GM12801 (cell line): ENCODE results near the gene ASPRV1.

Source experiments
- CTCF ChIP-seq: IDR thresholded peaks from one replicate; pipeline ENCODE4 v1.5.1; 2011; ENCODE audit warnings: control low read depth; ENCODE audit not compliant: insufficient read length; ENCODE audit errors: extremely low read depth

The ASPRV1 gene

GRCh38 chr2:69993708-69994107 is 32.3 kb upstream of the ASPRV1 start:
- TF ChIP-seq CTCF: no peak

DNA sequence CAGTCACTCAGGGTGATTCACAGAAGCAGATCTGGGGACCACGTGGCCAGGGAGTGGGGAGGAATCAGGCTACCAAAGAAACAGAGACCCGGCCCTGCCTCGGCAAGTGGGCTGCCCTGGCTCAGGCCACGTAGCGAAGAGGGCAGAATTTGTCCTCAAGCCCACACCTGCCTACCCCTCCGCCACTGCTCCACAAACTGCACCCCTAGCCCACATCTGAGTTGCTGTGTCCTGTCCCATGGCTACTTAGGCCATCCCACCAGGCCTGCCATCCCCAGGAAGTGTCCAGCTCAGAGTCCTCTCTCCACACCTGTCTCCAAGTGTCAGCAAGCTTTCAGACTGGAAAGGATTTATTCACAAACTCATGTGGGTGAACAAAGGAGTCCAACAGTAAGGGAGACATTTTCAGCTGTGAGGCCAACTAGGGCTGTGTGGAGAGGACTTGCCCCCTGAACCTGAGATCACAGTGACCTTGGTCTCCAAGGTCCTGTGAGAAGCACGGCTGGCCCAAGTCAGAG is 31.7 kb upstream of the ASPRV1 start:
- no peak for TF ChIP-seq CTCF

DNA sequence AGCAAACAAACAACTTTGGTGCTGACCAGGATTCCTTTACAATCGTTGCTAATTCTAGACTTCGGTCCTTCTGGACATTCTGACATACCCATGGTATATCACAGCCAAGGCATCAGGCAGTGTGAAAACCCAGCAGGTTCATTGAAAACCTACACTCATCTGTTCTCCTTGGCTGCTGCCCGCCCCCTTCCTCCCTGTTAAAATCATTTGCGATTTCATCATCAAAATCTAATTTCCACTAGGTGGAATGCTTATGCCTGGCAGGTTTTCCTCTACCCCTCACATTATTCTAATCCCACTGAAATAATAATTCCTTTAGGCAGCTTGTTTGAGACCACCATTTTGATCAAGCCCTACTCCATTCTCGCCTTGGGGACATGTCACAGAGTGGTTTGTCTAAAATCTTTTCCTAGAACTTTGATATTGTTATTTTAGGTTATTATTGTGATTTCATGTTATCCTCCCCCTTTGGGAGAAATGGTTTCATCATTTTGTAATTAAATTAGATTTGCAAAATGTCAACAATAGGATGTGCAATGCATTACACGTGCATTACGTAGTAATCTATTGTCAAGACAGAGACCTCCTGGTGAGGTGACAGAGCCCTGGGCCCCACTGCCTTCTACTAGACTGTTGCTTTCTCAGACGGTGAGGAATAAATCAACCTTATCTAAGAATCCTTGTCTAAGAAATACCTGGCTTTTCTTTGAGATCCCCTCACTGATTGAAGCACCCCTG is 31.0 kb upstream of the ASPRV1 start:
- TF ChIP-seq CTCF: no peak

GRCh38 chr2:69989441-69990105 is 28.1 kb upstream of the ASPRV1 start:
- no peak for TF ChIP-seq CTCF

DNA sequence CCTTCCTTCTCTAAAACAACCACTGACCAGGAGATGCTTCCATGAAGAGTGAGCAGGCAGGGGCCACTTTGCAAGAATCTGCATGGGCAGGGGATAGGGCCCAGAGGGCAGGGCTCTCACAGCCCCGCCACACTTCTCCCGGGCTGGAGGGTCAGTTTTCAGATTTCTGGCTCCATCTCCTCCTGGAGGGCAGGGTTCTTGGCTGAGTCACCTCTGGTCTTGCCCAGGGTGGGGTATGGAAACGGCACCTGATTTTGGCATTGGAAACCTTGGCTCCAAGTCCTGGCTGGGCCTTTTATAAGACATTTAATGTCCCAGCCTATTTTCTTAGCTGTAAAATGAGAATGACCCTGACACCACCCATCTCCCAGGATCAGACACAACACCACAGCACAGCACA is 27.6 kb upstream of the ASPRV1 start:
- TF ChIP-seq CTCF: no peak

GRCh38 chr2:69988086-69988635 is 26.7 kb upstream of the ASPRV1 start:
- no peak for TF ChIP-seq CTCF

- no peak for TF ChIP-seq CTCF
Measured at GRCh38 chr2:69986691-69987090, 25.3 kb upstream of the ASPRV1 start.
